GM21528 (cell line): Measurements from ENCODE around the gene CLVS2.

ENCODE experiments used
- ATAC-seq: cut with Tn5 transposase; IDR thresholded peaks from one replicate; pipeline ENCODE4 v1.9.1; 2021; ENCODE audit warnings: mild to moderate bottlenecking, moderate library complexity; ENCODE audit not compliant: unreplicated experiment, low FRiP score

CLVS2 gene

GRCh38 chr6:123117145-123117908 is 121.3 kb downstream of the CLVS2 start:
- no peak for ATAC-seq

- no peak for ATAC-seq
Observed at GRCh38 chr6:123118811-123119210, 122.8 kb downstream of the CLVS2 start.
